GM21390 (cell line): ENCODE results near the gene PRLR.
"Not testable (repeated sequence)": the region's sequence is repeated elsewhere in the genome, so short reads cannot be mapped to it uniquely, and the experiment has no call there.

Source experiments
- ATAC-seq: cut with Tn5 transposase; IDR thresholded peaks from one replicate; pipeline ENCODE4 v1.9.1; 2021; ENCODE audit not compliant: unreplicated experiment

Gene PRLR

DNA sequence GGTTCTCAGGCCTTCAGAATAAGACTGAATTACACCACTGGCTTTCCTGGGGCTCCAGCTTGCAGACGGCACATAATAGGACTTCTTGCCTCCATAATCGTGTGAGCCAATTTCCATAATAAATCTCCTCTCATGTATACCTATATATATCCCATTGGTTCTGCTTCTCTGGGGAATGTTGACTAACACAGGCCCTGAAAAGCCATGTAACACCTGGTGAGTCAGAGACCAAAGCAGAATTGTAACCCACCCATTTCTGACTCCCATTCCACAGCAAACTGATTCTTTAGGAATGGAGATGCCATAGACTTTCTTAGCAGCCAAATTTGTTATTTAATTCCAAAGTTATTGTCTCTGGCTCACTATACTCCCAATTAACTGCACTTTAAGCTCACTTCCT lies 97.1 kb downstream of the PRLR start:
- no peak for ATAC-seq

GRCh38 chr5:35131723-35132122 lies 98.6 kb downstream of the PRLR start:
- no peak for ATAC-seq

DNA sequence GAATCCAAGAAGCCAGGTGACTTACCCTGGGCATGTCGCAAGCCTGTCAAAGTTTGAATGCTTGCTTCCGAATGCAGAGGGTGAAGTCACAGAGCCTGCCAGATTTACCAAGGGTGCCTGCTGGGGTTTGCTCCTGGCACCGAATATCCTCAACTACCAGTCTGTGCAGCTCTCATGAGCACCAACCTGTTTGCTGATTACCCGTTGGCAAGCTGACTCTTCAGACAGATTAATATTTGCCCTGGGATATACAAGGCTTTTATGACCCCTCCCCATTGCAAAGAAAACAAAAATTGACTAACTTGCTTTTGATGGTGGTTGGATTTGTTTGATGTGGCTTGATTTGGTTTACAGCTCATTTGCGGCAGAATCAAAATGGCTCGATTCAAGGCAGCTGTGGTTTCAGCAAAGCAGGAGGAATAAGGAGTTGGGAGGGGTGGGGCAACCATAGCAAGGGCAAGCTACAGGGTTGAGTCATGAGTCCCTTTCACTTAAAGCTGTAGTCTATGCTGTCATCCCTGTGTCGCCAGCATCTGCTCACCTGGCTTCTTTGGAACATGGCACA lies 100.3 kb downstream of the PRLR start:
- no peak for ATAC-seq

DNA sequence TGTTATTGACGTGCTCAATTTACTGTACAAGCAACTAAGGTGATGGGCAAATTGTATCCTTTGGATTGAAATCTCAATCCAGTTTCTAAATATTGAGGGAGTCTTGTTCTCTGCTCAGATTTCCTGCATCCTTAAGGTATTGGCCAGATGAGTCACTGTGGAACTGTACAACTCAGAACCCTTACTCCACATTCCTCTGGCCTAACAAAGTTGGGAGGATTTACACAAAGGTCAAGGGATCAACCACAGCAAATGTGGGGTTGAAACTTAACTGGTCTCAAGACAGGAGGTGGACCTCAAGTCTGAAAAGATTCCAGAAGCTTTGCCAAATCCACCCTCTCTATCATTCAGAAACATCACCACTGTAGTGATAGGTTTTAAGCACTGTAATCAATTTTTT lies 101.0 kb downstream of the PRLR start:
- ATAC-seq, result no peak

DNA sequence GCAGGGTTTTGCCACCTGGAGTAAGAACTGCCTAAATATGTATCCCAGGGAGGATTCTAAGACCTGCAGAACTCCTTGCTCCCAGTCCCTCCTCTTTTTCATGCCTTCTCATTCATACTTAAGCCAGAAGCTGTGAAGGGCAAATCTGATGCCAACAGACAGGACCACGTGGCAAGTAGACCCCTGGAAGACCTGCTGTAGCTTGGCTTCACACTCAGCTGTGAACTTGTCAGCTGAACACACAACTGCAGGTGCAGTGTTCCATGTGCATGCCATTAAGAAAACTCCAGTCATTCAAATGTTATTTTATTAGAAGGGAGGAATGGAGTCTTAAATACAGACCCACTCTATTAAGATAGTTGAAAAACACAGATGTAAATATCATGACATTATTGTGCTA lies 103.3 kb downstream of the PRLR start:
- no peak for ATAC-seq

GRCh38 chr5:35125746-35126145 lies 104.5 kb downstream of the PRLR start:
- ATAC-seq, result no peak

GRCh38 chr5:35124932-35125331 lies 105.4 kb downstream of the PRLR start:
- ATAC-seq, result no peak

DNA sequence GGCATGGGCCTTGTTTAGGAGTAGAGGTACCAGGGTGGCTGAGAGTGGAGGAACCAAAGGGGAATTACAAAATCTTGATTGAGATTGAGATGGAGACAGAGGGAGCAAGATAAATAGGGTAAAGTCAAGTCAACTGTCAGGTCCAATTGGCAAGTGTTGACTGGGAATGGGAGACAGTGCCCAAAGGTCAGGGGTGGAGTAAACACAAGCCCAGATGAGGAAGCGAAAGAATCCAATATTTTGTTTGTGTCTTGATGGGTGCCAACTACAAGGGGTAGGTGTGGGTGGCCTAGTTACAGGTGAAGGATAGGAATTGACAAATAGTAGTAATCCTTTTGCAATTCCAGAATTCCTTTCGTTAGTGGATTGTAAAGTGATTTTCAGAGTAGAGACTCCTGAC lies 107.5 kb downstream of the PRLR start:
- no peak for ATAC-seq

DNA sequence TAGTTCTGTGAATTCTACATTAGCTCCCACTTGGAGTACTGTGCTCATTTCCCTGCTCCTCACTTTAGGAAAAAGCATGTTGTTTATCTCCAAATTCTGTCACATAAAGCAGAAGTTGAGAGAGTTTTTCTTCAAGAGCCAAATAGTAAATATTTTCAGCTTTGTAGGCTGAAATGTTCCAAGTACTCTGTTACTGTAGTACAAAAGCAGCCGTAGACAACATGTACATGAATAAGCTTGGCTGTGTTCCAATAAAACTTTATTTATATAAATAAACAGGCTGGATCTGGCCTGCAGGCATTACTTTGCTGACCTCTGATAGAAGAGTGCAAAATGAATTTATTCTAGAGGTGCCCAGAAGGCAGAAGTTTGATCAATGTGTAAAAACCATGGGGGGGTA lies 109.6 kb downstream of the PRLR start:
- no peak for ATAC-seq

DNA sequence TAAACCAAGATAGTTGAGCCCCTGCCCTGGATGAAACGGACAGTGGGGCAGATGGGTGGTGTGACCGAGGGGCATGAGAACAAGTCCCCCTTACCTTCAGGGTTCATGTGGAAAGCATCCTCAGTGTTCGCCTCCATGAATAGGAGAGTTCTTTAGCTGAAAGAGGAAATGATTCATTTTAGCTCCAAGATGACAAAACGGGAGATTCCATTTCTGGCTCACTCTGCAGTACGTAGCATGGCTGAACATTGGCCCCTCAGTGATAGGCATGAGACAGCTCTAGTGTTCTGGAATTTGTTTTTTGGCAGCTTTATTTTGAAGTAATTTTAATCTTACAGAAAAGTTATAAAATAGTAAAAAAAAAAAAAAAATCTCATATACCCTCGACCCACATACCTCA lies 112.3 kb downstream of the PRLR start:
- no peak for ATAC-seq

DNA sequence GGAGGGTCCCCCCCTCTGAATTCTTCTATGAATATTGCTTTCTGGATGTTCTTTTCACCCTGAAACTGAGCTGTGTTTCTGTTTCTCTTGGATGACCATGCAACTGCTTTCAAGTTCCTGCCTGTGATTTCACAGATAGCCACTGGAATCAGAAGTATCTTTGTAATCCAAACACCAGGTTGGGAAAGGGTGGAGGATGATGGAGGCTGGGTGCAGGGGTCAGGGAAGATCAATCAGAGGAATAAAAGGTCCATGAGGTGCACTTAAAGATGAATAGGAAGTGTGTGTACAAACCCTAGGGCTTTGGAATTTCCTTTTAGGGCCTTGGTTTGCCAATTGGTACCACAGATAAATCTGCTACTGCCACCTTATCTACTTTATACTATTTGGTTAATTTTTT lies 114.4 kb downstream of the PRLR start:
- no peak for ATAC-seq

- ATAC-seq, result no peak
Measured at GRCh38 chr5:35114698-35115097, 115.6 kb downstream of the PRLR start.

- no peak for ATAC-seq
Measured at GRCh38 chr5:35112300-35112699, 118.0 kb downstream of the PRLR start.

DNA sequence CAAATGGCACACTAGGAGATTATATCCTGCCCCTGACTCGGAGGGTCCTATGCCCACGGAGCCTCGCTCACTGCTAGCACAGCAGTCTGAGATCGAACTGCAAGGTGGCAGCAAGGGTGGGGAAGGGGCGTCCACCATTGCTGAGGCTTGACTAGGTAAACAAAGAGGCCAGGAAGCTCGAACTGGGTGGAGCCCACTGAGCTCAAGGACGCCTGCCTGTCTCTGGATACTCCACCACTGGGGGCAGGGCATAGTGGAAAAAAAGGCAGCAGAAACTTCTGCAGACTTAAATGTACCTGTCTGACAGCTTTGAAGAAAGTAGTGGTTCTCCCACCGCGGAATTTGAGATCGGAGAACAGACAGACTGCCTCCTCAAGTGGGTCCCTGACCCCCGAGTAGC lies 125.7 kb downstream of the PRLR start:
- ATAC-seq, result not testable (repeated sequence)

- no peak for ATAC-seq
Measured at GRCh38 chr5:35103637-35104299, 126.5 kb downstream of the PRLR start.

DNA sequence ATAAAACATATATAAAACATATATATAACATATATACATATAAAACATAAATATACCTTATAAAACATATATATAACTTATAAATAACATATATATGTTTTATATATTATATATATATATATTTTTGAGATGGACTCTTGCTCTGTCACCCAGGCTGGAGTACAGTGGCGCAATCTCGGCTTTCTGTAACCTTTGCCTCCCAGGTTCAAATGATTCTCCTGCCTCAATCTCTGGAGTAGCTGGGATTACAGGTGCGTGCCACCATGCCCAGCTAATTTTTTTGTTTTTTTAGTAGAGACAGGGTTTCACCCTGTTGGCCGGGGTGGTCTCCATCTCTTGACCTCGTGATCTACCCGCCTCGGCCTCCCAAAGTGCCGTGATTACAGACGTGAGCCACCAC lies 128.6 kb downstream of the PRLR start:
- not testable (repeated sequence) for ATAC-seq

DNA sequence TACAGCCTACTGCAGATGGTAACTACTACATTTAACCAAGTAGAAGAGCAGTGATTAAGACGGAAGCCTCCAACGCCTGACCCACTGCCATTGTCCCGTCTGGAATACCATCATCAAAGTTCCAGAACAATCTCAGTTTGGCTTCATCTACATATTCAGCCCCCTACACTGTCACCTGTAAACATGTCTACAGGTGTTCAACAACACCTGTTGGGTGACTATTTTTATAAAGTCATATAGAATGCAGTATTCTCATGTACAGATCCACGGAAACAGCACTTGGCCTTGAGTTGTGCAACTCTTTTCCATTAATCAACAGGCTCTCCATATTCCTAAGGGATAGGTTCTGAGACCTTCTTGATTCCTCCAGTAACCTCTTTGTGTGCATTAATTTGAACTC lies 129.3 kb downstream of the PRLR start:
- no peak for ATAC-seq

DNA sequence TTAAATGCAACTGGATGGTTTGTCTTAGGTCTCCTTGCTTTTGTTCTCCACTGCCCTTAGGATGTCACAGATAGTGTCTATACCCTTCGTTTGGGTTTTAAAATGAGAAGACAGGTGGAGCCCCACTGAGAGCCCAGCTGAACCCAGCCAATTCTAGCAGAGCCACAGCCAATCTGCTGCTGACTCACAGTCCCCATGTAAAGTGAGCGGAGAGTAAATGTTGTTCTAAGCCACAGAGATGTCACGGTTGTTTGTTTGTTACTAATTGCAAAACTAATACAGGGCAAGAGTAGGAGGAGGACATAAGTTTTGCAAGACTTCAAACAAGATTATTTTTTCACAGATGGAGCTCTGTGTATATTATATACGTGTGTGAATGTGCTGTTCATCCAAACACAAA lies 132.1 kb downstream of the PRLR start:
- no peak for ATAC-seq

DNA sequence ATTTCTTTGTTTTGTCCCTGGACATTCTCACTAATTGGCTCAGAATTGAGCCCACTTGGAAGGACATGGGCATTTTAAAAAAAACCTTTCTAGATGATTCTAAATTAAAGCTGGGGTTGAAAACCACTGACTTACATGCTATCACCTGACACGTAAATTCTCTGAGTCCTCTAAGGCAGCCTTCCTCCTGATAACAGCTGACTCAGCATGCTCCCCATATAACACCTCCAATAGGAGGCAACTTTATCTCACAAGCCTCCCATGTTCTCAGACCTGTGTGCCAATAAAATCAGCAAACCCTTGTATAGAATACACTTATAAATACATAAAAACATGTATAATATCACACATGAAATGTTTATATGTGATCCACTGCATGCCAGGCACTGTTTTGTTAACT lies 133.4 kb downstream of the PRLR start:
- ATAC-seq, result no peak

DNA sequence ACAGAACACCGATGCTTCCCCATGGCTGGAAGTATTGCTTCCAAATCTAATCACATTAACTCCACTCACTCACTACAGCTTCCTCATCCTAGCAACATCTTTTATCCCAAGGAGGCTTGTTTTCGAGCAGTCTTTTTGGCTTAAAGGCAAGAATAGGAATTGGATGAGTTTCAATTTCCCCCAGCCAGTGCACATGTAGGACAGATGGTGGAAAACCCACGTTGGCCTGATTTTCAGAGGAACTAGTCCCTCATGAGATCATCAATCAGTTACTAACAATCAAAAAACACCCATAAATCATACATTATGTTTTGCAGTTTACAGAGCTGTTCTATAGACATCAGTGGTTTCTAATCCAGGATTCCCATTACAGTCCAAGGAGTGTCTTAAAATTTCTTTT lies 134.1 kb downstream of the PRLR start:
- ATAC-seq, result no peak

DNA sequence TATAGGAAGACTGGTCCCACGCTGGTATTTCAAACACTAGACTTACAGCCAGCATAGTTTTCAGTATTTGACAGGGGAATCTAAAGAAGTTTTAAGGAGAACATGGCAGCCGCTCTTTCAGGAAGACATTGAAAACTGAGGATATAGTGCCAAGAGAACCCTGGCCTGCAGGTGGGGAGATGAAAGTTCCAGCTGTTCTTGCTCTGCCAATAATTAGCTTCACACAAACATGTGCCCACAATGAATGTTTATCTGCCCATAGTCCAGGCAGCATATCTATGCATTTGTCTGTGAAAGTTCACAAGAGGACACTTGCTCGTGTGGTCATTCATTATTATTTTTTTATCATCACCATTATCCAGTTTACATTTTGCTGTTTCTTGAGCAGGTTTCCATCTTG lies 134.9 kb downstream of the PRLR start:
- no peak for ATAC-seq

- ATAC-seq, result no peak
Measured at GRCh38 chr5:35094948-35095347, 135.3 kb downstream of the PRLR start.

- no peak for ATAC-seq
Measured at GRCh38 chr5:35092703-35093102, 137.6 kb downstream of the PRLR start.
